HEK293 (cell line): ENCODE measurements around the gene HDAC7.

ENCODE experiments used
- HOXC10 ChIP-seq: sonication (generic); formaldehyde crosslinking; IDR thresholded peaks from 2 replicates; pipeline ENCODE4 v1.8.1; 2023; ENCODE audit warnings: mild to moderate bottlenecking, missing genetic modification reagents
- PBX3 ChIP-seq: sonication (generic); formaldehyde crosslinking; IDR thresholded peaks from 2 replicates; pipeline ENCODE4 v1.8.1; 2022; ENCODE audit warnings: mild to moderate bottlenecking, moderate library complexity, missing genetic modification reagents
- RBAK ChIP-seq: fragments of 450-650 bp; formaldehyde crosslinking; IDR thresholded peaks from 2 replicates; pipeline ENCODE4 v1.5.1; 2016; ENCODE audit warnings: missing biosample characterization, missing genetic modification characterization
- ZNF274 ChIP-seq, 2 experiments: fragments of 200-500 bp in 1 of 2; fragments of 450-650 bp in 1 of 2; sonication (Bioruptor generic) in 1 of 2; formaldehyde crosslinking in 1 of 2; IDR thresholded peaks; 2 replicates each; pipeline versions ENCODE4 v1.5.1 to v1.6.1; 2014 to 2016; ENCODE audit warnings: borderline replicate concordance in 1 of 2, inconsistent platforms in 1 of 2, low read length in 1 of 2, missing biosample characterization in 1 of 2, missing genetic modification characterization in 1 of 2
- ZNF366 ChIP-seq: fragments of 450-650 bp; formaldehyde crosslinking; conservative IDR thresholded peaks from 2 replicates; pipeline ENCODE4 v1.5.1; 2016; ENCODE audit warnings: missing biosample characterization, missing genetic modification characterization
- ZNF610 ChIP-seq: fragments of 450-650 bp; formaldehyde crosslinking; IDR thresholded peaks from 2 replicates; pipeline ENCODE4 v1.5.1; 2016; ENCODE audit warnings: missing biosample characterization, missing genetic modification characterization, borderline replicate concordance
- TF ChIP-seq, protein P1 (sequence below): fragments of 450-650 bp; formaldehyde crosslinking; IDR thresholded peaks from 2 replicates; pipeline ENCODE4 v1.5.1; 2016; ENCODE audit warnings: missing biosample characterization, missing genetic modification characterization

DNA sequence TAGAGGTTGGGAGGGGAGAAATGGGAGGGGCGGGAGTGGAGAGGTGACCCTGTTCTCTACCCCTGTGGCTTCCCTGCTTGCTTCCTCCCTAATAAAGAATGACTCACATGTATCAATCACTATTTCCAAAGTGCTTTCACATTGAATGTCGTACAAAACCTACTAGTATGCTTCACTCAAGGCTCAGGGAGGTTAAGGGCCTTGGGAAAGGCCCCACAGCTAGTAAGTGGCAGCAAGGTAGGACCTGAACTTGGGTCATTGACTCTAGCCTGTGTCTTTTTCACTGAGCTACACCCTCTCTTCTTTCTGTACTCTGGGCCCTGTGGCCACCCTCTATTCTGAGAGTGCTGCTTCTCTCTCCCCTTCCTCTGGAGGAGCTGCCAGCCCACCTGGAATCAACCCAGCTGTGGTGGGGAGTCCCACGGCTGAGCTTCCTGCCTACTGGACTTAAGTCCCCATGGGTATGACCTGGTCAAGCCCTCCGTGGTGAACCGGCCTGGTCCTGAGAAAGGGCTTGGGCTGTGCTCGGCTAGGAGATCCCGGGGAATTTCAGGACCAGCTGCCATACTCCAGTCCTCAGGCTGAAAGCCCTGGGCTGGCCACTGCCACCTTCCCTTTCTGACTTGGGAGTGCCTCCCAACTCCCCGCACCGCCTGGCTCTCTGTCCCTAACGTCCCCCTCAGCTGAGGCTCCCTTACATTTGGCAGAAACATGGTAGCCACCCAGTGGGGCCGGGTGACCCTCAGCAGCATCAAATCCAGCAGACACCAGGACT, 33.6 kb downstream of the HDAC7 start:
- TF ChIP-seq, protein P1, sequence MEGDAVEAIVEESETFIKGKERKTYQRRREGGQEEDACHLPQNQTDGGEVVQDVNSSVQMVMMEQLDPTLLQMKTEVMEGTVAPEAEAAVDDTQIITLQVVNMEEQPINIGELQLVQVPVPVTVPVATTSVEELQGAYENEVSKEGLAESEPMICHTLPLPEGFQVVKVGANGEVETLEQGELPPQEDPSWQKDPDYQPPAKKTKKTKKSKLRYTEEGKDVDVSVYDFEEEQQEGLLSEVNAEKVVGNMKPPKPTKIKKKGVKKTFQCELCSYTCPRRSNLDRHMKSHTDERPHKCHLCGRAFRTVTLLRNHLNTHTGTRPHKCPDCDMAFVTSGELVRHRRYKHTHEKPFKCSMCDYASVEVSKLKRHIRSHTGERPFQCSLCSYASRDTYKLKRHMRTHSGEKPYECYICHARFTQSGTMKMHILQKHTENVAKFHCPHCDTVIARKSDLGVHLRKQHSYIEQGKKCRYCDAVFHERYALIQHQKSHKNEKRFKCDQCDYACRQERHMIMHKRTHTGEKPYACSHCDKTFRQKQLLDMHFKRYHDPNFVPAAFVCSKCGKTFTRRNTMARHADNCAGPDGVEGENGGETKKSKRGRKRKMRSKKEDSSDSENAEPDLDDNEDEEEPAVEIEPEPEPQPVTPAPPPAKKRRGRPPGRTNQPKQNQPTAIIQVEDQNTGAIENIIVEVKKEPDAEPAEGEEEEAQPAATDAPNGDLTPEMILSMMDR: no peak
- TF ChIP-seq ZNF610 (tag by site-specific recombination) (no peak), ZNF366 (tag by site-specific recombination) (no peak), PBX3 (CRISPR knock-in tag) (no peak), ZNF274 (IDR thresholded peaks at IDR 0.05; ENCODE audit: low read length) (no peak), ZNF274 (tag by site-specific recombination; IDR thresholded peaks at IDR 0.05; ENCODE audit: borderline replicate concordance) (no peak), RBAK (no peak), HOXC10 (no peak)
